HEK293 (cell line): ENCODE measurements around the gene WDR86.

ENCODE experiments used
- ZNF175 ChIP-seq: fragments of 450-650 bp; formaldehyde crosslinking; IDR thresholded peaks from 2 replicates; pipeline ENCODE4 v1.5.1; 2016; ENCODE audit warnings: missing biosample characterization, missing genetic modification characterization
- ZNF549 ChIP-seq: fragments of 450-650 bp; IDR thresholded peaks from 2 replicates; pipeline ENCODE4 v1.5.1; 2018; ENCODE audit warnings: missing biosample characterization, missing genetic modification characterization, mild to moderate bottlenecking, inconsistent platforms, moderate library complexity
- ZNF571 ChIP-seq: fragments of 450-650 bp; formaldehyde crosslinking; IDR thresholded peaks from 2 replicates; pipeline ENCODE4 v1.5.0; 2017; ENCODE audit warnings: missing biosample characterization, missing genetic modification characterization
- ZNF777 ChIP-seq: fragments of 450-650 bp; formaldehyde crosslinking; IDR thresholded peaks from 2 replicates; pipeline ENCODE4 v1.5.1; 2017; ENCODE audit warnings: missing biosample characterization, missing genetic modification characterization, borderline replicate concordance
- ZXDB ChIP-seq: fragments of 450-650 bp; formaldehyde crosslinking; IDR thresholded peaks from 2 replicates; pipeline ENCODE4 v1.5.1; 2016; ENCODE audit warnings: missing biosample characterization, missing genetic modification characterization
- TF ChIP-seq, protein P1 (sequence below): fragments of 450-650 bp; formaldehyde crosslinking; IDR thresholded peaks from 2 replicates; pipeline ENCODE4 v1.5.1; 2016; ENCODE audit warnings: missing biosample characterization, missing genetic modification characterization

DNA sequence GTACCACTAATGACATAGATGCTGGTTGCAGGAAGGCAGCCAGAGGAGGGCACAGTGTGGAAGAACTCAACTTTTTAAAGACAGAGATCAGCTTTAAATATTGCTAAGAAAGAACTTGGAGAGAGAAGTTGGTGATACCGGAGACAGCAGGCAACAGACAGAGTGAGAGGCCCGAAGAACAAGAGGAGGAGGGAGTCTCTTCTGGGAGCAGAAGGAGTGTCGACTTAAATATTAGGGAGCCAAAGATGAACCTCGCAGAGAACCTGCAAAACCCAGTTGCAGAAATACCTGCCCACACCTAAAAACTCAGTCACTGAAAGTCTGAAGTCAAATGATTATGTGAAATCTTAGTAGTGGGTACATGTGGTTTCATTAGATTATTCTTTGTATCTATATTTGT lies 3.4 kb upstream of the WDR86 start:
- TF ChIP-seq ZNF549: no peak
- TF ChIP-seq, protein P1, sequence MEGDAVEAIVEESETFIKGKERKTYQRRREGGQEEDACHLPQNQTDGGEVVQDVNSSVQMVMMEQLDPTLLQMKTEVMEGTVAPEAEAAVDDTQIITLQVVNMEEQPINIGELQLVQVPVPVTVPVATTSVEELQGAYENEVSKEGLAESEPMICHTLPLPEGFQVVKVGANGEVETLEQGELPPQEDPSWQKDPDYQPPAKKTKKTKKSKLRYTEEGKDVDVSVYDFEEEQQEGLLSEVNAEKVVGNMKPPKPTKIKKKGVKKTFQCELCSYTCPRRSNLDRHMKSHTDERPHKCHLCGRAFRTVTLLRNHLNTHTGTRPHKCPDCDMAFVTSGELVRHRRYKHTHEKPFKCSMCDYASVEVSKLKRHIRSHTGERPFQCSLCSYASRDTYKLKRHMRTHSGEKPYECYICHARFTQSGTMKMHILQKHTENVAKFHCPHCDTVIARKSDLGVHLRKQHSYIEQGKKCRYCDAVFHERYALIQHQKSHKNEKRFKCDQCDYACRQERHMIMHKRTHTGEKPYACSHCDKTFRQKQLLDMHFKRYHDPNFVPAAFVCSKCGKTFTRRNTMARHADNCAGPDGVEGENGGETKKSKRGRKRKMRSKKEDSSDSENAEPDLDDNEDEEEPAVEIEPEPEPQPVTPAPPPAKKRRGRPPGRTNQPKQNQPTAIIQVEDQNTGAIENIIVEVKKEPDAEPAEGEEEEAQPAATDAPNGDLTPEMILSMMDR (tag by site-specific recombination): no peak
- no peak for TF ChIP-seq ZNF175
- no peak for TF ChIP-seq ZNF571 (tag by site-specific recombination)
- no peak for TF ChIP-seq ZNF777 (tag by site-specific recombination)
- TF ChIP-seq ZXDB (tag by site-specific recombination): no peak
